NCI-H82 (cell line): ENCODE measurements around the gene SLC6A20.
A peak's percentile ranks its signal among the peaks of the same experiment; 100 is the strongest.

Experiments
- DNase-seq: peaks from one replicate; lab custom pipeline; 2025; lab: John Stamatoyannopoulos, UW

Gene SLC6A20

GRCh38 chr3:45777746-45778386, 18.5 kb downstream of the SLC6A20 start:
- DNase-seq: no peak

- no peak for DNase-seq
These were observed 19.1 kb downstream of the SLC6A20 start for GRCh38 chr3:45777111-45777745.

- peak; percentile 51 for DNase-seq
These were observed 19.7 kb downstream of the SLC6A20 start for GRCh38 chr3:45776611-45777010.

- DNase-seq: no peak
These were observed 20.1 kb downstream of the SLC6A20 start for GRCh38 chr3:45776301-45776595.

- DNase-seq: no peak
These were observed 20.6 kb downstream of the SLC6A20 start for GRCh38 chr3:45775571-45776300.

GRCh38 chr3:45774581-45775521, 21.5 kb downstream of the SLC6A20 start:
- no peak for DNase-seq

GRCh38 chr3:45773714-45774449, 22.5 kb downstream of the SLC6A20 start:
- DNase-seq: no peak

- no peak for DNase-seq
These were observed 23.3 kb downstream of the SLC6A20 start for GRCh38 chr3:45773072-45773471.

- DNase-seq: no peak
These were observed 23.8 kb downstream of the SLC6A20 start for GRCh38 chr3:45772341-45773035.

- DNase-seq: no peak
These were observed 24.5 kb downstream of the SLC6A20 start for GRCh38 chr3:45771831-45772230.

GRCh38 chr3:45771166-45771775, 25.1 kb downstream of the SLC6A20 start:
- DNase-seq: no peak

- DNase-seq: no peak
These were observed 30.4 kb downstream of the SLC6A20 start for GRCh38 chr3:45765958-45766357.

- no peak for DNase-seq
These were observed 31.0 kb downstream of the SLC6A20 start for GRCh38 chr3:45765266-45765851.

GRCh38 chr3:45763303-45763675, 33.0 kb downstream of the SLC6A20 start:
- no peak for DNase-seq

GRCh38 chr3:45762647-45763302, 33.6 kb downstream of the SLC6A20 start:
- DNase-seq: no peak

- no peak for DNase-seq
These were observed 34.5 kb downstream of the SLC6A20 start for GRCh38 chr3:45761831-45762230.

GRCh38 chr3:45760878-45761711, 35.2 kb downstream of the SLC6A20 start:
- peak; percentile 69 for DNase-seq

- no peak for DNase-seq
These were observed 36.5 kb downstream of the SLC6A20 start for GRCh38 chr3:45759851-45760250.

GRCh38 chr3:45758871-45759270, 37.5 kb downstream of the SLC6A20 start:
- no peak for DNase-seq
